ENCODE measurements around the gene CPT1B.
"Not testable (repeated sequence)": the region's sequence is repeated elsewhere in the genome, so short reads cannot be mapped to it uniquely, and the experiment has no call there.

CPT1B gene

GRCh38 chr22:50529897-50530579 is 48.2 kb downstream of the CPT1B start, which contains the start of gene TYMP:
TSS of gene TYMP (minus strand) at chr22:50530012. CDS start at chr22:50529709, 303 bp downstream.
- DNase-seq (ENCODE audit: low read depth in 4 of 4, low spot score in 1 of 4): peak in 2 of 4 experiments; percentile 40 to 69

- DNase-seq (ENCODE audit: low read depth in 4 of 4, low spot score in 1 of 4): no peak
Observed at GRCh38 chr22:50529416-50529896, 48.8 kb downstream of the CPT1B start.

GRCh38 chr22:50528682-50529415 is 49.4 kb downstream of the CPT1B start:
- no peak for DNase-seq (ENCODE audit: low read depth in 4 of 4, low spot score in 1 of 4)

GRCh38 chr22:50527921-50528681 is 50.1 kb downstream of the CPT1B start:
- DNase-seq (ENCODE audit: low read depth in 4 of 4, low spot score in 1 of 4): no peak

- DNase-seq (ENCODE audit: low read depth in 4 of 4, low spot score in 1 of 4): peak in 1 of 4 experiments; percentile 48
Observed at GRCh38 chr22:50526834-50527801, 51.1 kb downstream of the CPT1B start.

DNA sequence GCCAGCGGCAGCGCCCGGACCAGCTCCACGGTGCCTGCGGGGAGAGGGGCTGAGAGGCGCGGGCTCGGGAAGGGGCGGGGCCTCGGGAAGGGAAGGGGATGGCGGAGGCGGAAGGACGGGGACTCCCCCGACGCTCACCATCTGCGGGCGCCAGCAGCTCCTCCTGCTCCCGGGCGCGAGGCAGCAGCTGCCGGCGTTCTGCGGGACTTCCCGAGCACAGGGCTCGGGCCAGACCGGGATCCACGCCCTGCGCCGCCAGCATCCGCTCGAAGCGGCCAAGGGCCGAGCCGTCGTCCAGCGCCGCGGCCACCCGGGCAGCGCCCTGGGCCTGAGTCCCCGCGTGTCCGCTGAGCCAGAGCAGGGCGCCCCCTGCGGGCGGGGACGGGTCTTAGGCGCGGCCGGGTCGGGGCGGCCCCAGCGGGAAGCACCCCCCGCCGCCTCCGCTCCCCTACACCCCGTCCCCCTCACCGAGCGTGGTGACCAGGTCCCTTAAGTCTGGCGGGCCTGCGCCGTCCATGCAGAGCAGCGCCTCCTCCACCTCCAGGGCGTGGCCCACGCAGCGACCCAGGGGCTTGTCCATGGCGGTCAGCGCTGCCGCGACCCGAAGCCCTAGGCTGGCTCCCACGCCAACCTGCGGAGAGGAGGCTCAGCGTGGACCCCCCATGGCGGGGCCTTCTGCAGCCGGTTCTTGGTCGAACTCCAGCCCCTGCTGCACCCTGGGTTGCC is 52.0 kb downstream of the CPT1B start:
- peak; percentile 65 to 88 (median 80) for DNase-seq (ENCODE audit: low read depth in 4 of 4, low spot score in 1 of 4)

GRCh38 chr22:50525858-50526107 is 52.4 kb downstream of the CPT1B start:
- no peak for DNase-seq (ENCODE audit: low read depth in 4 of 4, low spot score in 1 of 4)

GRCh38 chr22:50525104-50525857 is 52.9 kb downstream of the CPT1B start, which contains the start of gene SCO2:
TSS of gene SCO2 (minus strand) at chr22:50525598. CDS start at chr22:50524411, 1,187 bp downstream.
- DNase-seq (ENCODE audit: low read depth in 4 of 4, low spot score in 1 of 4): peak; percentile 95 to 97 (median 96)

GRCh38 chr22:50524676-50525103 is 53.5 kb downstream of the CPT1B start:
- DNase-seq (ENCODE audit: low read depth in 4 of 4, low spot score in 1 of 4): no peak

- no peak for DNase-seq (ENCODE audit: low read depth in 4 of 4, low spot score in 1 of 4)
Observed at GRCh38 chr22:50523806-50524675, 54.2 kb downstream of the CPT1B start.

GRCh38 chr22:50523458-50523805 is 54.8 kb downstream of the CPT1B start:
- no peak for DNase-seq (ENCODE audit: low read depth in 4 of 4, low spot score in 1 of 4)

GRCh38 chr22:50522806-50523438 is 55.3 kb downstream of the CPT1B start:
- no peak for DNase-seq (ENCODE audit: low read depth in 4 of 4, low spot score in 1 of 4)

- no peak for DNase-seq (ENCODE audit: low read depth in 4 of 4, low spot score in 1 of 4)
Observed at GRCh38 chr22:50522208-50522805, 55.9 kb downstream of the CPT1B start.

- no peak for DNase-seq (ENCODE audit: low read depth in 4 of 4, low spot score in 1 of 4)
Observed at GRCh38 chr22:50521710-50522109, 56.5 kb downstream of the CPT1B start.

DNA sequence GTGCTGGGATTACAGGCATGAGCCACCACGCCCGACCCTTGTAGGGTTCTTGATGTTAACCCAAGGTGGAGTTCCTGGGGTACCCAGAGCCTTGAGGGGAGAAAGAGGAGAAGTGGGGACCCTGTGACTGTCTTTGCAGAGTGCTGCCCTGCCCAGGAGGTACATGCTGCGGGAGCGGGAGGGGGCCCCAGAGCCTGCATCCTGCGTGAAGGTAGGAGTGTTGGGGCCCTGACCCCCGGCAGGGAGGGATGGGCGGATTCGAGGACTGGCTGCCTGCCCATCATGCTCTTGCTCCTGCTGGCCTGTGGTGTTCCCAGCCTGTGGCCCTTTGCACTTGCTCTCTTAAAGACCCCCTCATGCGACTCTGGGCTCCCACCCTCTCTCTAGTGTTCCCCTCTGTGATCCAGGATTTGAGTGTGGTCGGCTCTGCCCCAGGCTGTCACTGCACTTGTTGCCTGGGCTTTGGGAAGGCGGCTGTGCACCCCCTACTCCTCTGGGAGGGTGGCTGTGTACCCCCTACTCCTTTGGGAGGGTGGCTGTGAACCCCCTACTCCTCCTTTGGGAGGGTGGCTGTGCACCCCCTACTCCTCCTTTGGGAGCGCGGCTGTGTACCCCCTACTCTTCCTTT is 57.3 kb downstream of the CPT1B start:
- no peak for DNase-seq (ENCODE audit: low read depth in 4 of 4, low spot score in 1 of 4)

DNA sequence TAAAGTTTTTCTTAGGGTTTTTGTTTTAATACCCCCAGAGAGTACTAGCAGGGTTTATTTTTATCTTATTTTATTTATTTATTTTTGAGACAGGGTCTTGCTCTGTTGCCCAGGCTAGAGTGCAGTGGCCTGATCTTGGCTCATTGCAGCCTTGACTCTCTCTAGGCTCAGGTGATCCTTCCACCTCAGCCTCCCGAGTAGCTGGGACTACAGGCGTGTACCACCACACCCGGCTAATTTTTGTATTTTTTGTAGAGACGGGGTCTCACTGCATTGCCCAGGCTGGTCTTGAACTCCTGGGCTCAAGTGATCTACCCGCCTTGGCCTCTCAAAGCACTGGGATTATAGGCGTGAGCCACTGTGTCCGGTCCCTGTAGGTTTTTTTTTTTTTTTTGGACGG is 58.0 kb downstream of the CPT1B start:
- not testable (repeated sequence) for DNase-seq (ENCODE audit: low read depth in 4 of 4, low spot score in 1 of 4)

- no peak for DNase-seq (ENCODE audit: low read depth in 4 of 4, low spot score in 1 of 4)
Observed at GRCh38 chr22:50519151-50519550, 59.1 kb downstream of the CPT1B start.
